Small intestine (tissue), 7 donors: ENCODE results near the gene ATP2B1. TPM values are rescaled to one million over a fixed set of nuclear protein-coding genes. Genes with fewer than 3 reads are reported as not detected.

ENCODE experiments used
- DNase-seq, 2 donors: peaks; one replicate each; pipeline versions ENCODE4 v3.0.0 to v3.0.0-alpha.2; 2013
- FAIRE-seq: peaks from 2 replicates; lab custom pipeline; 2012; peaks lifted over from hg19 to GRCh38; lab: Jason Lieb, UNC
- H3K27ac ChIP-seq, 3 donors: one replicate each; pipeline ENCODE4 v1.5.1; 2013; ENCODE audit warnings: low read length in 2 of 3, mild to moderate bottlenecking in 2 of 3, control low read depth in 1 of 3, inconsistent platforms in 1 of 3, low read depth in 1 of 3, moderate library complexity in 1 of 3
- H3K27me3 ChIP-seq, 3 donors: one replicate each; pipeline ENCODE4 v1.6.1; 2013; ENCODE audit warnings: low read length in 3 of 3, inconsistent platforms in 1 of 3; ENCODE audit not compliant: control insufficient read depth in 3 of 3, insufficient read depth in 3 of 3
- H3K36me3 ChIP-seq, 3 donors: one replicate each; pipeline ENCODE4 v1.6.1; 2013; ENCODE audit warnings: low read length in 3 of 3, inconsistent platforms in 1 of 3, low read depth in 1 of 3, mild to moderate bottlenecking in 1 of 3, moderate library complexity in 1 of 3; ENCODE audit not compliant: control insufficient read depth in 3 of 3, insufficient read depth in 2 of 3
- H3K4me1 ChIP-seq, 3 donors: one replicate each; pipeline ENCODE4 v1.6.1; 2013; ENCODE audit warnings: low read length in 2 of 3, inconsistent platforms in 1 of 3, low read depth in 1 of 3, mild to moderate bottlenecking in 1 of 3, moderate library complexity in 1 of 3; ENCODE audit not compliant: control insufficient read depth in 3 of 3, insufficient read depth in 2 of 3
- H3K4me3 ChIP-seq, 3 donors: one replicate each; pipeline ENCODE4 v1.5.1; 2013; ENCODE audit warnings: low read length in 3 of 3, control low read depth in 1 of 3, inconsistent platforms in 1 of 3, low read depth in 1 of 3, mild to moderate bottlenecking in 1 of 3, moderate library complexity in 1 of 3
- H3K9me3 ChIP-seq, 2 donors: one replicate each; pipeline ENCODE4 v1.6.1; 2013; ENCODE audit warnings: low read depth in 1 of 2, low read length in 1 of 2; ENCODE audit not compliant: control insufficient read depth in 2 of 2, insufficient read depth in 1 of 2
- WGBS, 3 donors: extraction: QIAGEN DNeasy Blood & Tissue Kit; methylation state at CpG; one replicate each; pipeline ENCODE4 v1.1.7; 2013; 5-methylcytosine and 5-hydroxymethylcytosine counted together
- polyA plus RNA-seq, 4 donors: library from polyadenylated mRNA; stranded (reverse) in 3 of 4; unstranded in 1 of 4; fragments of 200-250 nt in 3 of 4; fragments of 120-200 nt in 1 of 4; gene quantifications; one replicate each; pipeline versions ENCODE4 v1.2.1 to v1.2.3, GENCODE V29; 2013
- donor health status: healthy with polysubstance abuse.
- donor health status: control.
- donor health status: control.
- donor health status: Bipolar disorder and iron deficiency.
- donor health status: healthy.

ATP2B1 gene
- polyA plus RNA-seq, 4 donors, result 13.2 to 76.2 (median 17.9) TPM

- peaks cover 0 to 8% (median 0%) of the 10 kb centered on the region in 3 donors for H3K4me1 ChIP-seq
- H3K27me3 ChIP-seq, result no peaks in the 10 kb centered on the region
- peaks cover 0 to 2% (median 0%) of the 10 kb centered on the region in 3 donors for H3K36me3 ChIP-seq
- no peak for DNase-seq
- H3K9me3 ChIP-seq, result no peaks in the 10 kb centered on the region
- FAIRE-seq, result no peak
- WGBS, 3 donors, result 93 to 98% (median 98%) methylated on average over 2 of the region's 2 CpGs
- no peak overlapping the region for H3K4me3 ChIP-seq
- no peak overlapping the region for H3K27ac ChIP-seq
Measured at GRCh38 chr12:89672589-89672979, 36.1 kb downstream of the ATP2B1 start.

DNA sequence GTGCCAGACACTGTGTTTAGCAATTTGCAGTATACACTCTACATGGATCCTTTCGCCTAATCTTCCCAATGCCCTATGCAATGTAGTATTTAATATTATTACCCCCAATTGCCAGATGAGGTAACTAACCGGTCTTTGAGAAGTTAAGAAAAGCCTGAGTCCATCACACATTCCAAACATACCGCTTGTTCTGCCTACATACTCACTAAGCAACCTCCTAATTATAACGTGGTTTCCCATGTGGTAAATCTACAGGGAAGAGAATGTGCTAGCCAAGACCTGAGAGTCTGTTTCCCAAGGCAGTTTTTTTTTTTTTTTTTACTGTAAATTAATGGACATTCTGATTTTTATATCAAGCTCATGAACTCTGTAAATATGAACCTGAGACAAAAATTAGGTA, 37.2 kb downstream of the ATP2B1 start:
- Histone ChIP-seq H3K9me3 (no peaks in the 10 kb centered on the region), H3K4me1 (peaks cover 0 to 6% (median 4%) of the 10 kb centered on the region in 3 donors), H3K27ac (no peak overlapping the region), H3K27me3 (no peaks in the 10 kb centered on the region), H3K4me3 (no peak overlapping the region), H3K36me3 (peaks cover 0 to 2% (median 0%) of the 10 kb centered on the region in 3 donors)
- DNase-seq, result no peak
- FAIRE-seq, result no peak
- WGBS, 3 donors, result 83 to 93% (median 89%) methylated on average over 4 of the region's 4 CpGs

DNA sequence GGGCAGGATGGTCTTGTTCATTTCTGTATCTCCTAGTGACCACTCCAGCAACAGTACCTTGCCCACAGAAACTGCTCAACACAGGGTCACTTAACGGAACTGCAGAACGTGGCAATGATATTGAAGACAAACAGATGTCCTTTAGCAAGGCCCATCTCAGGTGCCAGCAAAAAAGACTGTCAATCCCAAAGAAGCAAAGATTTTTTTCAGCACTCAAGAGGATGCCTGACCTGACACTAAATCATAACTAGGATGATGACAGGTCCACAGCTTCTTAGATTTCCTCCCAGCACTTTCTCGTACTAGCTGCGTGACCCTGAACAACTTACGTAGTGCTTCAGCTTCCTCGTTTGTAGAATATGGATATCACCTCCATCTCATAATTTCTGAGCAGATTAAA, 39.4 kb downstream of the ATP2B1 start:
- no peaks in the 10 kb centered on the region for H3K36me3 ChIP-seq

DNA sequence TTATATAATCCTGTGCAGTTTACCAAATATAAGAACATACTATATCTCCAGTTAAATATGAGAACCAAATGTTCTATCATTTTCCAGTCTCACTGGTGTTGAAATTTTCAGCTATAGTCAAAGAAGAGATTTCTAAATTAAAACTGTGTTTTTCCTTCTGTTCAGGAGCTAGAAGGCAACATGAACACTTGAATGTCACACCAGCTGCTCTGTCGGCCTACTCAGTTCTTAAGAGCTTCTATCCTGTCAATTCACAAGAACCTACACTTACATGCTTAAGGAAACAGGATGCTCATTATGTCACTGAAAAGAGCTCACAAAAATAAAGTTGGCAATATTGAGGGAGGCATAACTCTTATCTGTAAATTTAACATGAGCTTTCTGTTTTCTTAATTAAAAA, 43.1 kb downstream of the ATP2B1 start:
- FAIRE-seq, result no peak

More for the DNA sequence above, 39.4 kb downstream of the ATP2B1 start:
- FAIRE-seq (no peak), DNase-seq (no peak)
- Histone ChIP-seq H3K27ac (no peak overlapping the region), H3K27me3 (no peaks in the 10 kb centered on the region), H3K9me3 (no peaks in the 10 kb centered on the region), H3K4me1 (peaks cover 2 to 15% (median 8%) of the 10 kb centered on the region in 3 donors), H3K4me3 (no peak overlapping the region)
- 90 to 94% (median 93%) methylated on average over 6 of the region's 6 CpGs for WGBS, 3 donors

DNA sequence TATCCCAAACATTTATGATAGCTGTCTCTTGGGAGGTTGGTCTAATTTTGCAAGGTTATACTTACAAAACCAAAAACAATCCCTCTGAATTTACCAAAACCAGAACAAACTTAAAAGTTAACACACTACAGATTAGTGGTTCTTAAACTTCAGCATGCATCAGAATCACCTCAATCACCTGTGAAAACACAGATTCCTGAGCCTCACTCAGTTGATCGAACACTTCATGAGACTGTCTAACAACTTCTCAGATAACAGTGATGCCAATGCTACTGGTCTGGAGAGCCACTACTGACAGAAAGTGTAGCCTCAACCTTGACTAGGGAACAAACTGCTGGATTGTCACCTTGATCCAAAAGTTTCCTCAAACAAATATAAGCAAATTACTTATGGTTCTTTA, 44.2 kb downstream of the ATP2B1 start:
- no peak for DNase-seq
- Histone ChIP-seq H3K36me3 (no peaks in the 10 kb centered on the region), H3K4me3 (no peak overlapping the region), H3K27me3 (no peaks in the 10 kb centered on the region), H3K9me3 (no peaks in the 10 kb centered on the region), H3K27ac (peak overlapping the region in 1 of 3 donors; percentile 31), H3K4me1 (peaks cover 9 to 20% (median 14%) of the 10 kb centered on the region in 3 donors)
- no peak for FAIRE-seq
- 61 to 86% (median 63%) methylated on average over 1 of the region's 1 CpG for WGBS, 3 donors

More for the DNA sequence above, 43.1 kb downstream of the ATP2B1 start:
- Histone ChIP-seq H3K4me3 (no peak overlapping the region), H3K27me3 (no peaks in the 10 kb centered on the region), H3K9me3 (no peaks in the 10 kb centered on the region), H3K36me3 (no peaks in the 10 kb centered on the region), H3K27ac (no peak overlapping the region), H3K4me1 (peaks cover 9 to 20% (median 14%) of the 10 kb centered on the region in 3 donors)
- no peak for DNase-seq
- 59 to 86% (median 74%) methylated on average over 1 of the region's 1 CpG for WGBS, 3 donors

DNA sequence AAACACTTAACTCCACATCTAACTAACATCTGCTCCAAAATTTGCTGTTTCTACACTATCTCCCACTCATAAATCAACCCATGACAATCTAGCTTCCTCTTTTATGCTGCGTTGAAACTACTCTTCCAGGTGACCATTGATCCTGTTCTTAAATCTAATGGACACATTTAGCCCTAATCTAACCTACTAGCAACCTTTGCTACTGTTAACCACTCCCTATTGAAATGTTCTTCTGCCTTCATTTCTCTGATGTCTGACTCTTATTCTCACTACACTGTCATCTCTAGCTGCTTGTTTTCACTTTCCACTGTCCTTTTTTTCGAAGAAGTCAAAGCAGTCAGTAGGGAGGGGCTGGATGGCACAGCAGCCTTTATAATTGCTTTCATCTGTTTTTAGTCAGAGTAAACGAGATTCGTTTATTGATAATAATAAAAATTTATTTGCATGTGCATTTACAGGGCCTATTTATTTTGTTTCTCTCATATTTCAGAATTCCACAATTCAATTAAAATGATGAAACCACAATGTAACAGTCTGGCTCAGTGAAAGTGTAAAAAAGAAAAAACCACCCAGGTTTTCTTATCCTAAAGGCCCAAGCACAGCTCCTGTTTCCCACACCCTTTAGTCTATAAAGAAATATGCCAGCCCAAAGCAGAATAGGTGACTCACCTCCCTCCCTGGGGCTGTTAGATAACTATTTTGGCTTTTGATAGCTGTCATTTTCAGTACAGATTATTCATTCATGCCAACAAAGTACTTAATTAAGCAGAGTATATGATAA, 44.9 kb downstream of the ATP2B1 start:
- DNase-seq (peak; percentile 18 to 69), FAIRE-seq (no peak)
- Histone ChIP-seq H3K4me1 (peaks cover 9 to 20% (median 14%) of the 10 kb centered on the region in 3 donors), H3K36me3 (no peaks in the 10 kb centered on the region), H3K27me3 (no peaks in the 10 kb centered on the region), H3K9me3 (no peaks in the 10 kb centered on the region), H3K4me3 (no peak overlapping the region), H3K27ac (no peak overlapping the region)
- WGBS, 3 donors, result 9 to 23% (median 14%) methylated on average over 4 of the region's 4 CpGs

GRCh38 chr12:89662623-89663022, 46.0 kb downstream of the ATP2B1 start:
- H3K9me3 ChIP-seq, result no peaks in the 10 kb centered on the region
- H3K27ac ChIP-seq, result no peak overlapping the region
- DNase-seq (peak; percentile 11 to 34), FAIRE-seq (no peak)
- no peak overlapping the region for H3K4me3 ChIP-seq
- H3K27me3 ChIP-seq, result no peaks in the 10 kb centered on the region
- no peaks in the 10 kb centered on the region for H3K36me3 ChIP-seq
- peaks cover 9 to 20% (median 14%) of the 10 kb centered on the region in 3 donors for H3K4me1 ChIP-seq

DNA sequence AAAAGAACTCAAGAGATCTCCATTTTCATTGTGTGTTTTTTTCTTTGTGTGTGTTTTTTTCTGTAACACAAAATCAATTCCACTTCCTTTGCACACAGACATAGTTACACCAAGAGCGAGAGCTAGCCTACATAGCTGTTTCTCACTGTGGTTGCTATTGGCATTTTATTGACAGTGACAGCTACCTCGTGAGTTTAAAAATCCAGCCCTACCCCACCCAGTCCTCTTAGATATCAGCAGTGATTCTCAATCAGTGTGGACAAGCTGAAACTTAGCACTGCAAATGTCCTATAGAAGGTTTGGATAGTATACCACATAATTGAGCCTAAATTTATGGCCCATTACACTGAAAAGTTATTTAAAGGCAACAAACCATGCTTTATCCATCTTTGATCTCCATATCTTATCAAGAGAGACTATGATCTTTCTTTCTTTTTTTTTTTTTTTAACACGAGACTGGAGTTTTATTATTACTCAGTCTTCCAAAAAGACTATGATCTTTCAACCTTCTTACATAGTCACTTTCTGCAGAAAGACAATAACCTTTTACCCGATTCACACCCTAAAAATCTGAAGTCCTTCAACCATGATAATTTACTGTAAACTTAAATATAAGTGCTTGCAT, 46.8 kb downstream of the ATP2B1 start:
- FAIRE-seq, result no peak
- no peak overlapping the region for H3K27ac ChIP-seq
- WGBS, 3 donors, result 33 to 64% (median 40%) methylated on average over 4 of the region's 4 CpGs

More for the DNA sequence above, 46.8 kb downstream of the ATP2B1 start:
- DNase-seq, result peak in 1 of 2 donors; percentile 41
- Histone ChIP-seq H3K4me1 (peaks cover 9 to 19% (median 14%) of the 10 kb centered on the region in 3 donors), H3K9me3 (no peaks in the 10 kb centered on the region), H3K4me3 (no peak overlapping the region), H3K36me3 (no peaks in the 10 kb centered on the region), H3K27me3 (no peaks in the 10 kb centered on the region)
